Measurements from ENCODE around the gene FAM241A.

DNA sequence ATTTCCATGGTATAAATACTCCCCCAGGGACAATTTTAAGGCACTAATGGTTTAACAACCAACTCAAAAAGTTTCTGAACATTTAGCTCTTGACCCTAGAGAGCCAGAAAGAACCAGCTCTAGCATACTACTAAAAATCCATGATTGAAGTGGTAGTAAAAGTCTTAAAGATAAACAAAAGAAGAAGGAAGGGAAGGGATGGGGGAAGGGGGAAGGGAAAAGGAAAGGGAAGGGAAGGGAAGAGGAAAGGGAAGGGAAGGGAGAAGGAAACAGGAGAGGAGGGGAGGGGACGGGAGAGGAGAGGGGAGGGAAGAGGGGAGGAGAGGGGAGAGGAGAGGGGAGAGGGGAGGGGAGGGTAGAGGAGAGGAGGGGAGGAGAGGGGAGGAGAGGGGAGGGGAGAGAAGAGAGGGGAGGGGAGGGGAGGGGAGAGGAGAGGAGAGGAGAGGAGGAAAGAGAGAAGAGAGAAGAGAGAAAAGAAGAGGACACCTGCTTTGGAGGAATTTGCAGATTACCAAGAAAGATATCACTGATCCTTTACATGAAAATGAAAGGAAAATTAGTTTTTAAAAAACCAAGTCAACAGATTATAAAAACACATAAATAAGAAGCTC lies 26.4 kb upstream of the FAM241A start:
- TF ChIP-seq, protein P1, sequence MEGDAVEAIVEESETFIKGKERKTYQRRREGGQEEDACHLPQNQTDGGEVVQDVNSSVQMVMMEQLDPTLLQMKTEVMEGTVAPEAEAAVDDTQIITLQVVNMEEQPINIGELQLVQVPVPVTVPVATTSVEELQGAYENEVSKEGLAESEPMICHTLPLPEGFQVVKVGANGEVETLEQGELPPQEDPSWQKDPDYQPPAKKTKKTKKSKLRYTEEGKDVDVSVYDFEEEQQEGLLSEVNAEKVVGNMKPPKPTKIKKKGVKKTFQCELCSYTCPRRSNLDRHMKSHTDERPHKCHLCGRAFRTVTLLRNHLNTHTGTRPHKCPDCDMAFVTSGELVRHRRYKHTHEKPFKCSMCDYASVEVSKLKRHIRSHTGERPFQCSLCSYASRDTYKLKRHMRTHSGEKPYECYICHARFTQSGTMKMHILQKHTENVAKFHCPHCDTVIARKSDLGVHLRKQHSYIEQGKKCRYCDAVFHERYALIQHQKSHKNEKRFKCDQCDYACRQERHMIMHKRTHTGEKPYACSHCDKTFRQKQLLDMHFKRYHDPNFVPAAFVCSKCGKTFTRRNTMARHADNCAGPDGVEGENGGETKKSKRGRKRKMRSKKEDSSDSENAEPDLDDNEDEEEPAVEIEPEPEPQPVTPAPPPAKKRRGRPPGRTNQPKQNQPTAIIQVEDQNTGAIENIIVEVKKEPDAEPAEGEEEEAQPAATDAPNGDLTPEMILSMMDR (IDR thresholded peaks at IDR 0.05), result no peak
- no peak for TF ChIP-seq EP300 (IDR thresholded peaks at IDR 0.05)

All from upper lobe of left lung (tissue), 4 donors.